A673 (cell line): ENCODE results near the gene GLI2. TPM values are rescaled to one million over a fixed set of nuclear protein-coding genes. Genes with fewer than 3 reads are reported as not detected.

ENCODE experiments used
- BruUV-seq: library from RNA; stranded (reverse); fragments of 400-500 nt; replicated peaks from 2 replicates; lab custom pipeline; 2021; lab: Mats Ljungman, UMichigan
- CTCF ChIA-PET: fragments of 300-600 bp; sonication (Branson Sonifier 250); formaldehyde crosslinking; loops from one replicate; lab custom pipeline; 2022; ENCODE audit warnings: antibody characterized with exemption; lab: Charles Lee
- POLR2A ChIA-PET: fragments of 300-600 bp; sonication (Branson Sonifier 250); formaldehyde crosslinking; loops from one replicate; lab custom pipeline; 2022; ENCODE audit warnings: antibody characterized with exemption; ENCODE audit not compliant: low non-redundant PET; lab: Charles Lee
- DNase-seq: peaks from one replicate; pipeline ENCODE4 v3.0.0-alpha.2; 2015; ENCODE audit warnings: low spot score
- H3K27ac ChIP-seq: fragments of 200-600 bp; sonication (generic); 2 replicates; pipeline ENCODE4 v1.5.1; 2016; ENCODE audit warnings: mixed run types, low read depth, mild to moderate bottlenecking, mixed read lengths, antibody characterized with exemption, low read length; ENCODE audit not compliant: poor library complexity, severe bottlenecking
- H3K27me3 ChIP-seq: fragments of 200-600 bp; sonication (generic); replicated peaks from 2 replicates; pipeline ENCODE4 v1.6.1; 2017; ENCODE audit warnings: mixed run types, low read depth, mild to moderate bottlenecking, mixed read lengths, antibody characterized with exemption, low read length; ENCODE audit not compliant: insufficient read depth, poor library complexity
- H3K36me3 ChIP-seq: fragments of 200-600 bp; sonication (generic); 2 replicates; pipeline ENCODE4 v1.6.1; 2016; ENCODE audit warnings: mixed run types, mild to moderate bottlenecking, mixed read lengths, antibody characterized with exemption, low read length; ENCODE audit not compliant: insufficient read depth, poor library complexity, severe bottlenecking
- H3K4me1 ChIP-seq: fragments of 200-600 bp; sonication (generic); 2 replicates; pipeline ENCODE4 v1.6.1; 2017; ENCODE audit warnings: mixed run types, mild to moderate bottlenecking, mixed read lengths, antibody characterized with exemption, low read length; ENCODE audit not compliant: insufficient read depth, poor library complexity, severe bottlenecking
- H3K4me3 ChIP-seq: fragments of 200-600 bp; sonication (generic); 2 replicates; pipeline ENCODE4 v1.5.1; 2016; ENCODE audit warnings: low read depth, mixed run types, mild to moderate bottlenecking, mixed read lengths, low read length; ENCODE audit not compliant: poor library complexity, severe bottlenecking
- H3K9me3 ChIP-seq: fragments of 200-600 bp; sonication (generic); 2 replicates; pipeline ENCODE4 v1.6.1; 2016; ENCODE audit warnings: mixed run types, low read depth, mild to moderate bottlenecking, mixed read lengths, antibody characterized with exemption, low read length; ENCODE audit not compliant: poor library complexity, severe bottlenecking
- EZH2 ChIP-seq: fragments of 200-600 bp; sonication (generic); IDR thresholded peaks from 2 replicates; pipeline ENCODE4 v1.6.1; 2017; ENCODE audit warnings: borderline replicate concordance, low read depth, mild to moderate bottlenecking, mixed read lengths, antibody characterized with exemption, low read length; ENCODE audit not compliant: poor library complexity, severe bottlenecking
- intact Hi-C: fragments of 100-400 bp; cut with micrococcal nuclease; formaldehyde crosslinking; loops from one replicate; pipeline ENCODE4 v1.10.0; 2022; ENCODE audit not compliant: unreplicated experiment
- total RNA-seq: library from RNA; stranded (reverse); gene quantifications from 2 replicates; pipeline ENCODE4 v1.2.3, GENCODE V29; 2021
- TF ChIP-seq, protein P1 (sequence below): fragments of 300-800, 200-600 bp; sonication (generic); conservative IDR thresholded peaks from 2 replicates; pipeline ENCODE4 v1.5.1; 2017; ENCODE audit warnings: low read depth, mild to moderate bottlenecking, antibody characterized with exemption, low read length, moderate library complexity, mixed read lengths

GLI2 gene
- total RNA-seq, 1 experiment from 2014 or later, result 8.1 TPM

DNA sequence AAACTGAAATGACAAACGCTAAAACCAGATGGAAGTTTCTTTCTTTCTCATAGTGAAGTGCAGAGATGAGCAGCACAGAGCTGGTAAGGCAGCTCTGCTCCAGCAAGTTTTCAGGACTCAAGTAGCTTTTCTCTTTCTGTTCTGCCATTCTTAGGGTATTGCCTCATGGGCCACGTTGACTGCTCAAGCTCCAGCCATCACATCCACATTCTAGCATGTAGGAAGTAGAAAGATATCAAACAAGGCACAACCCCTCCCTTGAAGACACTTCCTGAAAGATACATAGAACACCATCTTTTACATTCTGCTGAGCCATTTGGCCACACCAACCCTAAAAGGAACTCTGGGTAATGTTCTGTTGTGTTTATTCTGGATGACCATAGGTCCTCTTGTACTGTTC lies 48.5 kb upstream of the GLI2 start:
- Histone ChIP-seq H3K36me3 (no peaks in the 10 kb centered on the region), H3K4me3 (no peak overlapping the region), H3K4me1 (no peaks in the 10 kb centered on the region), H3K27me3 (no peaks in the 10 kb centered on the region), H3K27ac (no peak overlapping the region), H3K9me3 (no peaks in the 10 kb centered on the region)
- DNase-seq, result no peak
- POLR2A ChIA-PET, result no interaction called here
- TF ChIP-seq EZH2, result no peak
- TF ChIP-seq, protein P1, sequence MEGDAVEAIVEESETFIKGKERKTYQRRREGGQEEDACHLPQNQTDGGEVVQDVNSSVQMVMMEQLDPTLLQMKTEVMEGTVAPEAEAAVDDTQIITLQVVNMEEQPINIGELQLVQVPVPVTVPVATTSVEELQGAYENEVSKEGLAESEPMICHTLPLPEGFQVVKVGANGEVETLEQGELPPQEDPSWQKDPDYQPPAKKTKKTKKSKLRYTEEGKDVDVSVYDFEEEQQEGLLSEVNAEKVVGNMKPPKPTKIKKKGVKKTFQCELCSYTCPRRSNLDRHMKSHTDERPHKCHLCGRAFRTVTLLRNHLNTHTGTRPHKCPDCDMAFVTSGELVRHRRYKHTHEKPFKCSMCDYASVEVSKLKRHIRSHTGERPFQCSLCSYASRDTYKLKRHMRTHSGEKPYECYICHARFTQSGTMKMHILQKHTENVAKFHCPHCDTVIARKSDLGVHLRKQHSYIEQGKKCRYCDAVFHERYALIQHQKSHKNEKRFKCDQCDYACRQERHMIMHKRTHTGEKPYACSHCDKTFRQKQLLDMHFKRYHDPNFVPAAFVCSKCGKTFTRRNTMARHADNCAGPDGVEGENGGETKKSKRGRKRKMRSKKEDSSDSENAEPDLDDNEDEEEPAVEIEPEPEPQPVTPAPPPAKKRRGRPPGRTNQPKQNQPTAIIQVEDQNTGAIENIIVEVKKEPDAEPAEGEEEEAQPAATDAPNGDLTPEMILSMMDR, result no peak
- CTCF ChIA-PET, result interaction anchor here (0.5 kb wide), 1 partner anchor 380 kb away, joined by 5 read pairs; no protein-coding TSS in a partner anchor
- intact Hi-C loops, result loop anchor here (10.0 kb wide), 1 partner anchor 1042 kb away; no protein-coding TSS in a partner anchor
- BruUV-seq, result no TSS peak

DNA sequence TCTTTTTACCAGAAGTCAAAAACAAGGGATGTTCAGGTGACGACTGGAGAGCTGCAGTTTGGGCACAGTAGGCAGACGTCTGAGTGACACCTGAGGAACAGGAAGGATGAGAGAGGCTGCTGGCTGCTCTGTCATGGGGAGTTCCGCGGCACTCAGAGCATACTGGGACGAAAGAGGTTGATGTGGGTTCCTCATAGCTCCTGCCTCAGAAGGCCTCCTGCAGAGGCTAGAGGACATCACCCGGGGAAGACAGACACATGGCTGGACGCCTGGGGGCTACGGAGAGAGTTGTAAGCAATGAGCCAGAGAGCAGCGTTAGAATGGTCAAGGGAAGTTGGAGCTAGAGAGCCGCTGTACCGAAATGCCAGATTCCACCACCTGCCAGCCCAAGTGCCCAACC lies 45.1 kb upstream of the GLI2 start:
- Histone ChIP-seq H3K27ac (no peak overlapping the region), H3K9me3 (no peaks in the 10 kb centered on the region), H3K4me3 (no peak overlapping the region), H3K36me3 (no peaks in the 10 kb centered on the region), H3K4me1 (no peaks in the 10 kb centered on the region), H3K27me3 (peaks cover 7% of the 10 kb centered on the region)
- DNase-seq, result no peak
- CTCF ChIA-PET, result no interaction called here
- intact Hi-C loops, result no loop called here
- BruUV-seq, result no TSS peak
- TF ChIP-seq, protein P1, result no peak
- no peak for TF ChIP-seq EZH2
- POLR2A ChIA-PET, result no interaction called here

DNA sequence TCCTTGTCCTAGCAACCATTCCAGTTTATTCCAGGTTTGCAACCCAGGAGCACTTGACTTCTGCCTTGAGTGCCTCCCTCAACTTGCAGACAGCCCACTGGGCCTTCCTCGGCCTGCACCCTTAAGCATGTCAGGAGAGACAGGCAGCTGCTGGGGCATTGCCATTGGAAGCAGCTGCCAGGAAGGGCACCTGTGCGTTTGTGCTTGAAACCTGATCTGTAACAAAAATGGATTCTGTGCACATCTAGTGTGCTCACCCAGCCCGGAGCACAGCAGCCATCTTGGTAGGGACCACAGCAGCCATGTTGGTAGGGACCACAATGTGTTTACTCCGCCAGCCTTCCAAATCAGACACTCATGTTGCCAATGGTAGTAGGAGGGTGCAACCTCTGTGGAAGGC lies 44.3 kb upstream of the GLI2 start:
- intact Hi-C loops, result no loop called here

More for the DNA sequence above, 44.3 kb upstream of the GLI2 start:
- peaks cover 10% of the 10 kb centered on the region for H3K27me3 ChIP-seq
- H3K4me1 ChIP-seq, result no peaks in the 10 kb centered on the region
- BruUV-seq, result no TSS peak
- H3K4me3 ChIP-seq, result no peak overlapping the region
- H3K27ac ChIP-seq, result no peak overlapping the region
- DNase-seq, result no peak
- TF ChIP-seq EZH2, result no peak
- TF ChIP-seq, protein P1, result no peak
- POLR2A ChIA-PET, result no interaction called here
- no peaks in the 10 kb centered on the region for H3K36me3 ChIP-seq
- CTCF ChIA-PET, result no interaction called here
- no peaks in the 10 kb centered on the region for H3K9me3 ChIP-seq
